ENCODE results near the gene C17orf75.
A peak's percentile ranks its signal among the peaks of the same experiment; 100 is the strongest.

GRCh38 chr17:32341857-32342602 is at the start of gene C17orf75:
- no peak for TF ChIP-seq CTCF (IDR thresholded peaks at IDR 0.05; ENCODE audit: insufficient read depth, low read length)
- TF ChIP-seq, protein P1, sequence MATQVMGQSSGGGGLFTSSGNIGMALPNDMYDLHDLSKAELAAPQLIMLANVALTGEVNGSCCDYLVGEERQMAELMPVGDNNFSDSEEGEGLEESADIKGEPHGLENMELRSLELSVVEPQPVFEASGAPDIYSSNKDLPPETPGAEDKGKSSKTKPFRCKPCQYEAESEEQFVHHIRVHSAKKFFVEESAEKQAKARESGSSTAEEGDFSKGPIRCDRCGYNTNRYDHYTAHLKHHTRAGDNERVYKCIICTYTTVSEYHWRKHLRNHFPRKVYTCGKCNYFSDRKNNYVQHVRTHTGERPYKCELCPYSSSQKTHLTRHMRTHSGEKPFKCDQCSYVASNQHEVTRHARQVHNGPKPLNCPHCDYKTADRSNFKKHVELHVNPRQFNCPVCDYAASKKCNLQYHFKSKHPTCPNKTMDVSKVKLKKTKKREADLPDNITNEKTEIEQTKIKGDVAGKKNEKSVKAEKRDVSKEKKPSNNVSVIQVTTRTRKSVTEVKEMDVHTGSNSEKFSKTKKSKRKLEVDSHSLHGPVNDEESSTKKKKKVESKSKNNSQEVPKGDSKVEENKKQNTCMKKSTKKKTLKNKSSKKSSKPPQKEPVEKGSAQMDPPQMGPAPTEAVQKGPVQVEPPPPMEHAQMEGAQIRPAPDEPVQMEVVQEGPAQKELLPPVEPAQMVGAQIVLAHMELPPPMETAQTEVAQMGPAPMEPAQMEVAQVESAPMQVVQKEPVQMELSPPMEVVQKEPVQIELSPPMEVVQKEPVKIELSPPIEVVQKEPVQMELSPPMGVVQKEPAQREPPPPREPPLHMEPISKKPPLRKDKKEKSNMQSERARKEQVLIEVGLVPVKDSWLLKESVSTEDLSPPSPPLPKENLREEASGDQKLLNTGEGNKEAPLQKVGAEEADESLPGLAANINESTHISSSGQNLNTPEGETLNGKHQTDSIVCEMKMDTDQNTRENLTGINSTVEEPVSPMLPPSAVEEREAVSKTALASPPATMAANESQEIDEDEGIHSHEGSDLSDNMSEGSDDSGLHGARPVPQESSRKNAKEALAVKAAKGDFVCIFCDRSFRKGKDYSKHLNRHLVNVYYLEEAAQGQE (IDR thresholded peaks at IDR 0.05; ENCODE audit: insufficient replicate concordance, low read depth): peak; percentile 71
- TF ChIP-seq POLR2AphosphoS5 (IDR thresholded peaks at IDR 0.05; ENCODE audit: low read depth): peak; percentile 92
- no peak for TF ChIP-seq SPI1 (IDR thresholded peaks at IDR 0.05; ENCODE audit: borderline replicate concordance, low read depth)
- TF ChIP-seq GABPA (IDR thresholded peaks at IDR 0.05; ENCODE audit: low read depth): peak; percentile 94

Data from HL-60 (cell line).